Measurements from ENCODE around the gene TRIM37.

The TRIM37 gene

GRCh38 chr17:59008737-59009136, 97.9 kb downstream of the TRIM37 start:
- TF ChIP-seq, protein P1, sequence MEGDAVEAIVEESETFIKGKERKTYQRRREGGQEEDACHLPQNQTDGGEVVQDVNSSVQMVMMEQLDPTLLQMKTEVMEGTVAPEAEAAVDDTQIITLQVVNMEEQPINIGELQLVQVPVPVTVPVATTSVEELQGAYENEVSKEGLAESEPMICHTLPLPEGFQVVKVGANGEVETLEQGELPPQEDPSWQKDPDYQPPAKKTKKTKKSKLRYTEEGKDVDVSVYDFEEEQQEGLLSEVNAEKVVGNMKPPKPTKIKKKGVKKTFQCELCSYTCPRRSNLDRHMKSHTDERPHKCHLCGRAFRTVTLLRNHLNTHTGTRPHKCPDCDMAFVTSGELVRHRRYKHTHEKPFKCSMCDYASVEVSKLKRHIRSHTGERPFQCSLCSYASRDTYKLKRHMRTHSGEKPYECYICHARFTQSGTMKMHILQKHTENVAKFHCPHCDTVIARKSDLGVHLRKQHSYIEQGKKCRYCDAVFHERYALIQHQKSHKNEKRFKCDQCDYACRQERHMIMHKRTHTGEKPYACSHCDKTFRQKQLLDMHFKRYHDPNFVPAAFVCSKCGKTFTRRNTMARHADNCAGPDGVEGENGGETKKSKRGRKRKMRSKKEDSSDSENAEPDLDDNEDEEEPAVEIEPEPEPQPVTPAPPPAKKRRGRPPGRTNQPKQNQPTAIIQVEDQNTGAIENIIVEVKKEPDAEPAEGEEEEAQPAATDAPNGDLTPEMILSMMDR (IDR thresholded peaks at IDR 0.05; ENCODE audit: low read depth, low read length), result no peak
- in situ Hi-C loops (cut with HindIII; ENCODE audit: low sequenced_read_pairs), result no loop called here

DNA sequence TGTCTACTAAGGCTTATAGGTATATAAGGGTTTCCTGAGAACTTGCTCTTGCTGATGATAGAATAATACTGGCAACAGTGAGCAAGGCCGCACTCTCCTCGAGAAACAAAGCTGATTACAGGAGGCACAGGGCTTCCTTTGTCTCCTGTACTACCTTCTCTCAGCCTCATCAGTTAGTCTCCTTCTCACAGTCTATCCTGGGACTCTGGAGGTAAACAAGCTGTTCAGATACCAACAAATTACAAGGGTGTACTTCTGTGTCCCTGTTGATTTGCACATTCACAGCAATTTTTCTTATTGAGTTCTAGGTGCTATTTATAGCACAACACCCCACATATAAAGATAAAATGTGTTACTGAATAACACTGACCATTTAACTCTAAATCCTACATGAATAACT, 98.7 kb downstream of the TRIM37 start:
- TF ChIP-seq, protein P1 (IDR thresholded peaks at IDR 0.05; ENCODE audit: low read depth, low read length), result no peak
- DNase-seq (ENCODE audit: low read depth, low spot score), result no peak
- H3K4me3 ChIP-seq (ENCODE audit: low read depth, low read length), result no peak overlapping the region
- in situ Hi-C loops (cut with HindIII; ENCODE audit: low sequenced_read_pairs), result no loop called here

More at GRCh38 chr17:59008737-59009136, 97.9 kb downstream of the TRIM37 start:
- no peak overlapping the region for H3K4me3 ChIP-seq (ENCODE audit: low read depth, low read length)
- DNase-seq (ENCODE audit: low read depth, low spot score), result no peak

DNA sequence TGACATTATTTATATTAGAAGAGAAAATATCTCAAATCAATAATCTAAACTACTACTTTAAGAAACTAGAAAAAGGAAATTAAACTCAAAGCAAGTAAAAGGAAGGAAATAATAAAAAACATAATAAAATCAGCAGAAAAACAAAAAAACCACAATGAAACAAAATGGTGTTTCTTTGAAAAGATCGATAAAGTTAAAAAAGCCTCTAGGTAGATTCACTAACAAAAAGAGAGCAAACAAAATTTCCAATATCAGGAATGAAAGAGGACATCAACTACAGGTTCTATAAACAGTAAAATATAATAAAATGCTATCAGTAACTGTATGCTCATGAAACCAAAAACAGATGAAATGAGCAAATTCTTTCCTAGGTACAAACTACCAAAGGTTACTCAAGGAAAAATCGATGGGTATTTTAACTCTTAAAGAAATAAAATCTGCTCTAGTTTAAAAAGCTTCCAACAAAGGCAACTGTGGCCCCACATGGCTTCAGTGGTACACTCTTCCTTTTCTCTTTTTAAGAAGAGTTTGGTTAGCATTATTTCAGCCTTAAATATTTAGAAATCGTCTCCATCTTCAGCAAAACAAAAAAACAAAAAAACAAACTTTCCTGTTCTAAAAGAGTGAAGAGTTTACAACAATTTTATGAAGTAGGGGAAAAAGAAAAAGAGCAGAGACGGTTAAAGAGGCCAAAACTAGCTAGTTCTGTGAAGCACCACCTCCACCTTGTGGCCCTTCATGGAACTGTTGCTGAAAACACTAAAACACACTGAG, 102.2 kb downstream of the TRIM37 start:
- H3K4me3 ChIP-seq (ENCODE audit: low read depth, low read length), result no peak overlapping the region
- in situ Hi-C loops (cut with HindIII; ENCODE audit: low sequenced_read_pairs), result no loop called here
- peak; percentile 58 for DNase-seq (ENCODE audit: low read depth, low spot score)
- TF ChIP-seq, protein P1 (IDR thresholded peaks at IDR 0.05; ENCODE audit: low read depth, low read length), result peak; percentile 93

DNA sequence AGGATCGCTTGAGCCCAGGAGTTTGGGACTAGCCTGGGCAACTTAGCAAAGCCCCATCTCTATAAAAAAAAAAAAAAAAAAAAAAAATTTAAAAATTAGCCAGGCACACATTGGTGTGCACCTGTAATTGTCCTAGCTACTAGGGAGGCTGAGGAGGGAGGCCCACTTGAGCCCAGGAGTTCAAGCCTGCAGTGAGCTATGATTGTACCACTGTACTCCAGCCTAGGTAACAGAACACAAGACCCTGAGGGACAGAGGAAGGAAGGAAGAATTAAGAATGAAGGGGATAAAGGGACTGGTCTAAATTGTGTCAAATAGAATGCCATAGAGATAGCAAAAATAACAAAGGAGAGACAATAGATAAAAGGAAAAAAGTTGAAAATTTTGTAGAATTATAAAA, 102.8 kb downstream of the TRIM37 start:
- TF ChIP-seq, protein P1 (IDR thresholded peaks at IDR 0.05; ENCODE audit: low read depth, low read length), result no peak
- DNase-seq (ENCODE audit: low read depth, low spot score), result no peak
- in situ Hi-C loops (cut with HindIII; ENCODE audit: low sequenced_read_pairs), result no loop called here
- no peak overlapping the region for H3K4me3 ChIP-seq (ENCODE audit: low read depth, low read length)

DNA sequence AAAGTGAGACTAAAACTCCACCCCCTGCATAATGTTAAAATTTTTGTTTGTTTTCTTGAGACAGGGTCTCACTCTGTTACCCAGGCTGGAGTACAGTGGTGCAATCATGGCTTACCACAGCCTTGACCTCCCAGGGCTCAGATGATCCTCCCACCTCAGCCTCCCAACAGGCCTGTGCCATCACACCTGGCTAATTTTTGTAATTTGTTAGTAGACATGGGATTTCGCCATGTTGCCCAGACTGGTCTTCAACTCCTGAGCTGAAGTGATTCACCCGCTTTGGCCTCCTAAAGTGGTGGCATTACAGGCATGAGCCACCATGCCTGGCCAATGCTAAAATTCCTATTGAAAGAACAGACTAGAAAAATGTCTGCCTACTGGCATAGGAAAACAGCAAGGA, 103.8 kb downstream of the TRIM37 start:
- TF ChIP-seq, protein P1 (IDR thresholded peaks at IDR 0.05; ENCODE audit: low read depth, low read length), result no peak

GRCh38 chr17:59002126-59002525, 104.6 kb downstream of the TRIM37 start:
- no peak overlapping the region for H3K4me3 ChIP-seq (ENCODE audit: low read depth, low read length)

More for the DNA sequence above, 103.8 kb downstream of the TRIM37 start:
- H3K4me3 ChIP-seq (ENCODE audit: low read depth, low read length), result no peak overlapping the region
- DNase-seq (ENCODE audit: low read depth, low spot score), result no peak
- in situ Hi-C loops (cut with HindIII; ENCODE audit: low sequenced_read_pairs), result no loop called here

More at GRCh38 chr17:59002126-59002525, 104.6 kb downstream of the TRIM37 start:
- no peak for DNase-seq (ENCODE audit: low read depth, low spot score)
- in situ Hi-C loops (cut with HindIII; ENCODE audit: low sequenced_read_pairs), result no loop called here
- TF ChIP-seq, protein P1 (IDR thresholded peaks at IDR 0.05; ENCODE audit: low read depth, low read length), result no peak
